ENCODE data around the gene NOTCH2.

The NOTCH2 gene

GRCh38 chr1:119947468-119947867 lies 122.0 kb downstream of the NOTCH2 start:
- WGBS (ENCODE audit: extremely low coverage, insufficient coverage, low lambda C conversion rate), result no CpG with 5 or more reads among the region's 3 CpGs
- H2AK5ac ChIP-seq (ENCODE audit: low read length), result no peak overlapping the region

GRCh38 chr1:119946724-119947123 lies 122.7 kb downstream of the NOTCH2 start:
- no peak overlapping the region for H3K23ac ChIP-seq (ENCODE audit: low read length)
- H3K27ac ChIP-seq (ENCODE audit: low read depth, low read length), result no peak overlapping the region
- WGBS (ENCODE audit: extremely low coverage, insufficient coverage, low lambda C conversion rate), result no CpG with 5 or more reads among the region's 1 CpG
- no peak overlapping the region for H4K5ac ChIP-seq (ENCODE audit: low read length)
- H3K18ac ChIP-seq (ENCODE audit: low read length), result no peak overlapping the region
- no peak overlapping the region for H3K4me3 ChIP-seq (ENCODE audit: low read length)
- no peak overlapping the region for H2BK120ac ChIP-seq (ENCODE audit: low read depth, low read length)
- H2BK5ac ChIP-seq (ENCODE audit: low read length), result no peak overlapping the region
- no peak overlapping the region for H3K9ac ChIP-seq (ENCODE audit: low read length)
- H4K8ac ChIP-seq (ENCODE audit: low read depth, low read length), result no peak overlapping the region
- H3K4me1 ChIP-seq (ENCODE audit: control insufficient read depth, low read depth, low read length), result no peaks in the 10 kb centered on the region
- H3K56ac ChIP-seq (ENCODE audit: low read length), result no peak overlapping the region
- H3K36me3 ChIP-seq (ENCODE audit: control insufficient read depth, insufficient read depth, low read length), result peaks cover 1% of the 10 kb centered on the region
- H2BK15ac ChIP-seq (replicated peaks; ENCODE audit: low read depth), result no peak overlapping the region
- DNase-seq, result no peak
- no peak overlapping the region for H3K4ac ChIP-seq (ENCODE audit: low read depth, low read length)
- H2AK5ac ChIP-seq (ENCODE audit: low read length), result no peak overlapping the region
- no peaks in the 10 kb centered on the region for H3K27me3 ChIP-seq (ENCODE audit: insufficient read depth, low read length, poor library complexity)
- no peak overlapping the region for H3K4me2 ChIP-seq (ENCODE audit: low read length)
- H3K79me2 ChIP-seq (ENCODE audit: control insufficient read depth, insufficient read depth, low read length), result no peaks in the 10 kb centered on the region
- no peaks in the 10 kb centered on the region for H3K79me1 ChIP-seq (ENCODE audit: low read length)

More at GRCh38 chr1:119947468-119947867, 122.0 kb downstream of the NOTCH2 start:
- no peak for DNase-seq
- no peak overlapping the region for H3K4me3 ChIP-seq (ENCODE audit: low read length)
- H3K9ac ChIP-seq (ENCODE audit: low read length), result no peak overlapping the region
- H3K4ac ChIP-seq (ENCODE audit: low read depth, low read length), result no peak overlapping the region
- H3K23ac ChIP-seq (ENCODE audit: low read length), result no peak overlapping the region
- no peaks in the 10 kb centered on the region for H3K4me1 ChIP-seq (ENCODE audit: control insufficient read depth, low read depth, low read length)
- no peak overlapping the region for H3K4me2 ChIP-seq (ENCODE audit: low read length)
- H3K27ac ChIP-seq (ENCODE audit: low read depth, low read length), result no peak overlapping the region
- no peaks in the 10 kb centered on the region for H3K79me1 ChIP-seq (ENCODE audit: low read length)
- H2BK120ac ChIP-seq (ENCODE audit: low read depth, low read length), result no peak overlapping the region
- no peaks in the 10 kb centered on the region for H3K27me3 ChIP-seq (ENCODE audit: insufficient read depth, low read length, poor library complexity)
- no peak overlapping the region for H3K18ac ChIP-seq (ENCODE audit: low read length)
- H3K36me3 ChIP-seq (ENCODE audit: control insufficient read depth, insufficient read depth, low read length), result peaks cover 1% of the 10 kb centered on the region
- H2BK15ac ChIP-seq (replicated peaks; ENCODE audit: low read depth), result no peak overlapping the region
- H3K79me2 ChIP-seq (ENCODE audit: control insufficient read depth, insufficient read depth, low read length), result no peaks in the 10 kb centered on the region
- H4K5ac ChIP-seq (ENCODE audit: low read length), result no peak overlapping the region
- no peak overlapping the region for H2BK5ac ChIP-seq (ENCODE audit: low read length)
- H4K8ac ChIP-seq (ENCODE audit: low read depth, low read length), result no peak overlapping the region
- H3K56ac ChIP-seq (ENCODE audit: low read length), result no peak overlapping the region

- H3K36me3 ChIP-seq (ENCODE audit: control insufficient read depth, insufficient read depth, low read length), result peaks cover under 1% of the 10 kb centered on the region
- no peak overlapping the region for H3K9ac ChIP-seq (ENCODE audit: low read length)
Observed at GRCh38 chr1:119943216-119943615, 126.2 kb downstream of the NOTCH2 start.

GRCh38 chr1:119941392-119941791 lies 128.1 kb downstream of the NOTCH2 start:
- Histone ChIP-seq H2BK15ac (replicated peaks; ENCODE audit: low read depth) (no peak overlapping the region), H3K27ac (ENCODE audit: low read depth, low read length) (no peak overlapping the region), H3K79me2 (ENCODE audit: control insufficient read depth, insufficient read depth, low read length) (no peaks in the 10 kb centered on the region), H3K4ac (ENCODE audit: low read depth, low read length) (no peak overlapping the region), H3K56ac (ENCODE audit: low read length) (no peak overlapping the region), H3K36me3 (ENCODE audit: control insufficient read depth, insufficient read depth, low read length) (no peaks in the 10 kb centered on the region), H3K4me2 (ENCODE audit: low read length) (no peak overlapping the region), H3K4me3 (ENCODE audit: low read length) (no peak overlapping the region), H4K8ac (ENCODE audit: low read depth, low read length) (no peak overlapping the region), H3K18ac (ENCODE audit: low read length) (no peak overlapping the region), H3K27me3 (ENCODE audit: insufficient read depth, low read length, poor library complexity) (no peaks in the 10 kb centered on the region), H3K9ac (ENCODE audit: low read length) (no peak overlapping the region), H3K79me1 (ENCODE audit: low read length) (no peaks in the 10 kb centered on the region), H2AK5ac (ENCODE audit: low read length) (no peak overlapping the region), H3K4me1 (ENCODE audit: control insufficient read depth, low read depth, low read length) (no peaks in the 10 kb centered on the region), H3K23ac (ENCODE audit: low read length) (no peak overlapping the region), H4K5ac (ENCODE audit: low read length) (no peak overlapping the region), H2BK120ac (ENCODE audit: low read depth, low read length) (no peak overlapping the region), H2BK5ac (ENCODE audit: low read length) (no peak overlapping the region)
- DNase-seq, result no peak
- WGBS (ENCODE audit: extremely low coverage, insufficient coverage, low lambda C conversion rate), result no CpG with 5 or more reads among the region's 4 CpGs

More at GRCh38 chr1:119943216-119943615, 126.2 kb downstream of the NOTCH2 start:
- H2BK5ac ChIP-seq (ENCODE audit: low read length), result no peak overlapping the region
- H3K23ac ChIP-seq (ENCODE audit: low read length), result no peak overlapping the region
- no peak overlapping the region for H3K27ac ChIP-seq (ENCODE audit: low read depth, low read length)
- no peak overlapping the region for H4K5ac ChIP-seq (ENCODE audit: low read length)
- no peak overlapping the region for H2BK15ac ChIP-seq (replicated peaks; ENCODE audit: low read depth)
- DNase-seq, result no peak
- no peaks in the 10 kb centered on the region for H3K27me3 ChIP-seq (ENCODE audit: insufficient read depth, low read length, poor library complexity)
- no CpG with 5 or more reads among the region's 2 CpGs for WGBS (ENCODE audit: extremely low coverage, insufficient coverage, low lambda C conversion rate)
- no peaks in the 10 kb centered on the region for H3K4me1 ChIP-seq (ENCODE audit: control insufficient read depth, low read depth, low read length)
- no peak overlapping the region for H3K4ac ChIP-seq (ENCODE audit: low read depth, low read length)
- no peaks in the 10 kb centered on the region for H3K79me1 ChIP-seq (ENCODE audit: low read length)
- H4K8ac ChIP-seq (ENCODE audit: low read depth, low read length), result no peak overlapping the region
- no peak overlapping the region for H2AK5ac ChIP-seq (ENCODE audit: low read length)
- no peak overlapping the region for H3K18ac ChIP-seq (ENCODE audit: low read length)
- H3K4me3 ChIP-seq (ENCODE audit: low read length), result no peak overlapping the region
- H3K79me2 ChIP-seq (ENCODE audit: control insufficient read depth, insufficient read depth, low read length), result no peaks in the 10 kb centered on the region
- no peak overlapping the region for H3K4me2 ChIP-seq (ENCODE audit: low read length)
- H3K56ac ChIP-seq (ENCODE audit: low read length), result no peak overlapping the region
- H2BK120ac ChIP-seq (ENCODE audit: low read depth, low read length), result no peak overlapping the region

GRCh38 chr1:119940697-119941096 lies 128.8 kb downstream of the NOTCH2 start:
- Histone ChIP-seq H3K56ac (ENCODE audit: low read length) (no peak overlapping the region), H3K23ac (ENCODE audit: low read length) (no peak overlapping the region), H2BK15ac (replicated peaks; ENCODE audit: low read depth) (no peak overlapping the region), H2AK5ac (ENCODE audit: low read length) (no peak overlapping the region), H3K27me3 (ENCODE audit: insufficient read depth, low read length, poor library complexity) (no peaks in the 10 kb centered on the region), H3K18ac (ENCODE audit: low read length) (no peak overlapping the region), H3K79me1 (ENCODE audit: low read length) (no peaks in the 10 kb centered on the region), H2BK5ac (ENCODE audit: low read length) (no peak overlapping the region), H3K36me3 (ENCODE audit: control insufficient read depth, insufficient read depth, low read length) (no peaks in the 10 kb centered on the region), H3K9ac (ENCODE audit: low read length) (no peak overlapping the region), H3K4me1 (ENCODE audit: control insufficient read depth, low read depth, low read length) (no peaks in the 10 kb centered on the region), H3K4me3 (ENCODE audit: low read length) (no peak overlapping the region), H3K4me2 (ENCODE audit: low read length) (no peak overlapping the region), H2BK120ac (ENCODE audit: low read depth, low read length) (no peak overlapping the region), H3K4ac (ENCODE audit: low read depth, low read length) (no peak overlapping the region), H3K79me2 (ENCODE audit: control insufficient read depth, insufficient read depth, low read length) (no peaks in the 10 kb centered on the region), H4K5ac (ENCODE audit: low read length) (no peak overlapping the region), H3K27ac (ENCODE audit: low read depth, low read length) (no peak overlapping the region), H4K8ac (ENCODE audit: low read depth, low read length) (no peak overlapping the region)
- DNase-seq, result no peak

- Histone ChIP-seq H3K27me3 (ENCODE audit: insufficient read depth, low read length, poor library complexity) (no peaks in the 10 kb centered on the region), H2BK15ac (replicated peaks; ENCODE audit: low read depth) (no peak overlapping the region), H3K18ac (ENCODE audit: low read length) (no peak overlapping the region), H2BK120ac (ENCODE audit: low read depth, low read length) (no peak overlapping the region), H4K5ac (ENCODE audit: low read length) (no peak overlapping the region), H3K36me3 (ENCODE audit: control insufficient read depth, insufficient read depth, low read length) (no peaks in the 10 kb centered on the region), H3K79me1 (ENCODE audit: low read length) (no peaks in the 10 kb centered on the region), H3K4me3 (ENCODE audit: low read length) (no peak overlapping the region), H3K4me2 (ENCODE audit: low read length) (no peak overlapping the region), H3K4me1 (ENCODE audit: control insufficient read depth, low read depth, low read length) (no peaks in the 10 kb centered on the region), H3K27ac (ENCODE audit: low read depth, low read length) (no peak overlapping the region), H3K4ac (ENCODE audit: low read depth, low read length) (no peak overlapping the region), H3K56ac (ENCODE audit: low read length) (no peak overlapping the region), H2BK5ac (ENCODE audit: low read length) (no peak overlapping the region), H3K9ac (ENCODE audit: low read length) (no peak overlapping the region), H3K79me2 (ENCODE audit: control insufficient read depth, insufficient read depth, low read length) (no peaks in the 10 kb centered on the region), H2AK5ac (ENCODE audit: low read length) (no peak overlapping the region), H4K8ac (ENCODE audit: low read depth, low read length) (no peak overlapping the region), H3K23ac (ENCODE audit: low read length) (no peak overlapping the region)
- no peak for DNase-seq
- WGBS (ENCODE audit: extremely low coverage, insufficient coverage, low lambda C conversion rate), result no CpG with 5 or more reads among the region's 5 CpGs
Observed at GRCh38 chr1:119937198-119937597, 132.3 kb downstream of the NOTCH2 start.
